ENCODE measurements around the gene RSBN1L. TPM values are rescaled to one million over a fixed set of nuclear protein-coding genes. Genes with fewer than 3 reads are reported as not detected.

The RSBN1L gene
- total and polyA plus RNA-seq, 2 of the 8 experiments (the other 6 are each of a cell fraction or from before 2014, with no cell fraction given): 4.1 to 22.1 TPM

- peaks cover 0 to 26% of the 10 kb centered on the region in 2 experiments; a peak in 2 of 4 replicates for H3K79me2 ChIP-seq (ENCODE audit: control insufficient read depth in 1 of 2, insufficient read depth in 2 of 2, low read length in 2 of 2)
- no peak overlapping the region for H3K14ac ChIP-seq (ENCODE audit: insufficient read length)
- H2BK5ac ChIP-seq (ENCODE audit: low read depth, low read length): no peak overlapping the region
- H3K9ac ChIP-seq (replicated peaks in 1 of 4; ENCODE audit: extremely low read depth in 1 of 4, low read depth in 3 of 4, low read length in 3 of 4): no peak overlapping the region
- H4K8ac ChIP-seq (ENCODE audit: extremely low read depth, insufficient read depth, low read length): no peak overlapping the region
- no peaks in the 10 kb centered on the region for H3K9me3 ChIP-seq (ENCODE audit: insufficient read depth in 2 of 2, low read depth in 1 of 2, low read length in 1 of 2)
- H3K23me2 ChIP-seq (ENCODE audit: low read depth, low read length): no peaks in the 10 kb centered on the region
- WGBS, 2 experiments (ENCODE audit: extremely low coverage in 1 of 2, insufficient coverage in 1 of 2, insufficient read length in 1 of 2, insufficient replicate concordance in 2 of 2, low coverage in 1 of 2, low lambda C conversion rate in 2 of 2, missing lambda C conversion rate in 1 of 2): 100% methylated on average over 1 of the region's 1 CpG; no CpG with 5 or more reads in 1 of the 2 experiments
- no peak overlapping the region for H3K4ac ChIP-seq (replicated peaks; ENCODE audit: insufficient read length, low read depth, low read length)
- DNase-seq (ENCODE audit: low read depth in 1 of 2, low spot score in 2 of 2) (no peak), FAIRE-seq (no peak)
- H3K79me1 ChIP-seq (ENCODE audit: low read depth, low read length): no peaks in the 10 kb centered on the region
- no peak overlapping the region for H3K23ac ChIP-seq (ENCODE audit: insufficient read length)
- H2BK20ac ChIP-seq (ENCODE audit: low read length): no peak overlapping the region
- H4K91ac ChIP-seq (replicated peaks; ENCODE audit: insufficient read length, low read length): no peak overlapping the region
- H3K18ac ChIP-seq (ENCODE audit: extremely low read depth, low read length): no peak overlapping the region
- no peak overlapping the region for H3K4me2 ChIP-seq (ENCODE audit: insufficient read depth in 1 of 2, low read depth in 2 of 2, low read length in 2 of 2)
- H3K56ac ChIP-seq (replicated peaks; ENCODE audit: insufficient read length, low read depth, low read length): no peak overlapping the region
- H3K4me1 ChIP-seq (replicated peaks in 1 of 4; ENCODE audit: control insufficient read depth in 3 of 4, insufficient read depth in 4 of 4, low read length in 3 of 4): no peaks in the 10 kb centered on the region
- no peaks in the 10 kb centered on the region for H3K27me3 ChIP-seq (replicated peaks in 1 of 4; ENCODE audit: control insufficient read depth in 3 of 4, extremely low read depth in 1 of 4, insufficient read depth in 3 of 4, low read length in 3 of 4)
- H2BK12ac ChIP-seq (ENCODE audit: low read depth, low read length): no peak overlapping the region
- no peak overlapping the region for H2AK5ac ChIP-seq (ENCODE audit: low read depth, low read length)
- no peak overlapping the region for H3K4me3 ChIP-seq (ENCODE audit: extremely low read depth in 1 of 4, insufficient read depth in 2 of 4, low read depth in 3 of 4, low read length in 4 of 4)
- H3K27ac ChIP-seq (ENCODE audit: low read depth, low read length): no peak overlapping the region
- ChIA-PET CTCF (ENCODE audit: partially characterized antibody) (no interaction called here), POLR2A (ENCODE audit: partially characterized antibody) (no interaction called here)
- H2BK15ac ChIP-seq (ENCODE audit: low read length): no peak overlapping the region
- H4K20me1 ChIP-seq (replicated peaks in 1 of 2; ENCODE audit: control insufficient read depth in 1 of 2, insufficient read depth in 2 of 2, low read length in 2 of 2): no peaks in the 10 kb centered on the region
- no peak overlapping the region for H4K5ac ChIP-seq (ENCODE audit: insufficient read length, low read depth, low read length)
- no peak overlapping the region for H2BK120ac ChIP-seq (replicated peaks; ENCODE audit: low read depth, low read length)
- H2AFZ ChIP-seq (ENCODE audit: low read length): no peak overlapping the region
- peaks cover 0 to 5% (median 0%) of the 10 kb centered on the region in 4 experiments; a peak in 1 of 8 replicates for H3K36me3 ChIP-seq (ENCODE audit: control insufficient read depth in 2 of 4, insufficient read depth in 4 of 4, low read length in 3 of 4)
- TF ChIP-seq CTCF (IDR thresholded peaks at IDR 0.05; ENCODE audit: control extremely low read depth in 1 of 3, insufficient read depth in 1 of 3, low read depth in 1 of 3, low read length in 3 of 3) (no peak), CTBP2 (IDR thresholded peaks at IDR 0.05; ENCODE audit: borderline replicate concordance, insufficient read depth, insufficient read length, low read length) (no peak), YY1 (IDR thresholded peaks at IDR 0.05; ENCODE audit: low read depth, low read length) (no peak), RAD21 (IDR thresholded peaks at IDR 0.05 in 1 of 2, conservative IDR thresholded peaks at IDR 0.05 in 1 of 2; ENCODE audit: low read depth in 2 of 2, low read length in 2 of 2) (no peak), TAF1 (IDR thresholded peaks at IDR 0.05; ENCODE audit: low read depth, low read length) (no peak), ATF2 (IDR thresholded peaks at IDR 0.05; ENCODE audit: low read length) (no peak), PHF8 (conservative IDR thresholded peaks at IDR 0.05; ENCODE audit: low read depth, low read length) (no peak), CEBPB (IDR thresholded peaks at IDR 0.05; ENCODE audit: low read depth, low read length) (no peak), HDAC2 (IDR thresholded peaks at IDR 0.05; ENCODE audit: borderline replicate concordance in 1 of 2, low read depth in 2 of 2, low read length in 2 of 2) (no peak)
Measured at GRCh38 chr7:77738382-77738781, 42.1 kb downstream of the RSBN1L start.

All from H1 (cell line).